HG03159 (cell line): ENCODE results near the gene MTG1.
"Not testable (repeated sequence)": the region's sequence is repeated elsewhere in the genome, so short reads cannot be mapped to it uniquely, and the experiment has no call there.

Experiments
- ATAC-seq: cut with Tn5 transposase; IDR thresholded peaks from one replicate; pipeline ENCODE4 v1.9.1; 2021; ENCODE audit warnings: mild to moderate bottlenecking, moderate library complexity; ENCODE audit not compliant: unreplicated experiment

MTG1 gene

GRCh38 chr10:133358925-133359310 is 35.0 kb upstream of the MTG1 start:
- no peak for ATAC-seq

- ATAC-seq = no peak
Observed at GRCh38 chr10:133359554-133359971, 34.4 kb upstream of the MTG1 start.

- ATAC-seq = no peak
Observed at GRCh38 chr10:133359972-133360610, 33.9 kb upstream of the MTG1 start.

GRCh38 chr10:133361227-133361626 is 32.7 kb upstream of the MTG1 start:
- ATAC-seq = no peak

- ATAC-seq = no peak
Observed at GRCh38 chr10:133361773-133362441, 32.0 kb upstream of the MTG1 start.

- ATAC-seq = no peak
Observed at GRCh38 chr10:133362846-133363245, 31.1 kb upstream of the MTG1 start.

- no peak for ATAC-seq
Observed at GRCh38 chr10:133364645-133365431, 29.1 kb upstream of the MTG1 start.

- no peak for ATAC-seq
Observed at GRCh38 chr10:133365461-133366129, 28.4 kb upstream of the MTG1 start.

GRCh38 chr10:133366130-133366478 is 27.9 kb upstream of the MTG1 start:
- ATAC-seq = no peak

- no peak for ATAC-seq
Observed at GRCh38 chr10:133366751-133367150, 27.2 kb upstream of the MTG1 start.

- not testable (repeated sequence) for ATAC-seq
Observed at GRCh38 chr10:133367461-133367860, 26.5 kb upstream of the MTG1 start.

- ATAC-seq = no peak
Observed at GRCh38 chr10:133368153-133368552, 25.8 kb upstream of the MTG1 start.

GRCh38 chr10:133370030-133370786 is 23.7 kb upstream of the MTG1 start:
- ATAC-seq = no peak

- ATAC-seq = no peak
Observed at GRCh38 chr10:133372507-133372906, 21.4 kb upstream of the MTG1 start.

- peak; percentile 95 for ATAC-seq
Observed at GRCh38 chr10:133373174-133374090, 20.5 kb upstream of the MTG1 start, which contains the start of gene ECHS1. TSS of gene ECHS1 (minus strand) at chr10:133373354. CDS start at chr10:133373333, 21 bp downstream.

GRCh38 chr10:133375357-133376115 is 18.4 kb upstream of the MTG1 start:
- no peak for ATAC-seq

GRCh38 chr10:133376183-133376582 is 17.8 kb upstream of the MTG1 start:
- not testable (repeated sequence) for ATAC-seq

- no peak for ATAC-seq
Observed at GRCh38 chr10:133377025-133377817, 16.7 kb upstream of the MTG1 start.
